HG03354 (cell line): ENCODE data around the gene FBN1.

Experiments used
- ATAC-seq: cut with Tn5 transposase; IDR thresholded peaks from one replicate; pipeline ENCODE4 v1.9.1; 2021; ENCODE audit warnings: mild to moderate bottlenecking; ENCODE audit not compliant: unreplicated experiment, poor library complexity, severe bottlenecking

The FBN1 gene

GRCh38 chr15:48493084-48493762 lies 152.3 kb downstream of the FBN1 start:
- ATAC-seq, result no peak

GRCh38 chr15:48486228-48486627 lies 159.3 kb downstream of the FBN1 start:
- no peak for ATAC-seq

GRCh38 chr15:48481802-48482201 lies 163.7 kb downstream of the FBN1 start:
- ATAC-seq, result no peak

- ATAC-seq, result no peak
Observed at GRCh38 chr15:48479751-48480150, 165.8 kb downstream of the FBN1 start.

GRCh38 chr15:48478581-48478980 lies 166.9 kb downstream of the FBN1 start:
- no peak for ATAC-seq

- ATAC-seq, result no peak
Observed at GRCh38 chr15:48477795-48478360, 167.6 kb downstream of the FBN1 start.

- no peak for ATAC-seq
Observed at GRCh38 chr15:48475600-48476395, 169.7 kb downstream of the FBN1 start.

- ATAC-seq, result no peak
Observed at GRCh38 chr15:48473667-48474066, 171.8 kb downstream of the FBN1 start.

- no peak for ATAC-seq
Observed at GRCh38 chr15:48472756-48473155, 172.8 kb downstream of the FBN1 start.

- no peak for ATAC-seq
Observed at GRCh38 chr15:48471073-48471472, 174.4 kb downstream of the FBN1 start.

GRCh38 chr15:48470096-48470495 lies 175.4 kb downstream of the FBN1 start:
- no peak for ATAC-seq

- ATAC-seq, result no peak
Observed at GRCh38 chr15:48469681-48470080, 175.8 kb downstream of the FBN1 start.

- no peak for ATAC-seq
Observed at GRCh38 chr15:48469271-48469670, 176.2 kb downstream of the FBN1 start.

GRCh38 chr15:48467801-48468200 lies 177.7 kb downstream of the FBN1 start:
- ATAC-seq, result no peak

- ATAC-seq, result no peak
Observed at GRCh38 chr15:48466820-48467219, 178.7 kb downstream of the FBN1 start.

GRCh38 chr15:48466079-48466478 lies 179.4 kb downstream of the FBN1 start:
- no peak for ATAC-seq

GRCh38 chr15:48465410-48465809 lies 180.1 kb downstream of the FBN1 start:
- no peak for ATAC-seq

GRCh38 chr15:48463366-48463880 lies 182.1 kb downstream of the FBN1 start:
- ATAC-seq, result no peak

GRCh38 chr15:48462688-48463087 lies 182.8 kb downstream of the FBN1 start:
- no peak for ATAC-seq

- ATAC-seq, result no peak
Observed at GRCh38 chr15:48459571-48460442, 185.7 kb downstream of the FBN1 start.
